DND-41 (cell line): ENCODE results near the gene LRP10.

Source experiments
- EZH2 ChIP-seq: IDR thresholded peaks from 3 replicates; pipeline ENCODE4 v1.6.1; 2012; ENCODE audit warnings: borderline replicate concordance, low read depth, mild to moderate bottlenecking, moderate library complexity, low read length, inconsistent platforms; ENCODE audit not compliant: severe bottlenecking
- TF ChIP-seq, protein P1 (sequence below): IDR thresholded peaks from 2 replicates; pipeline ENCODE4 v1.5.1; 2012; ENCODE audit warnings: borderline replicate concordance, low read length, moderate library complexity, mild to moderate bottlenecking; ENCODE audit not compliant: poor library complexity, severe bottlenecking; ENCODE audit errors: extremely low read depth

DNA sequence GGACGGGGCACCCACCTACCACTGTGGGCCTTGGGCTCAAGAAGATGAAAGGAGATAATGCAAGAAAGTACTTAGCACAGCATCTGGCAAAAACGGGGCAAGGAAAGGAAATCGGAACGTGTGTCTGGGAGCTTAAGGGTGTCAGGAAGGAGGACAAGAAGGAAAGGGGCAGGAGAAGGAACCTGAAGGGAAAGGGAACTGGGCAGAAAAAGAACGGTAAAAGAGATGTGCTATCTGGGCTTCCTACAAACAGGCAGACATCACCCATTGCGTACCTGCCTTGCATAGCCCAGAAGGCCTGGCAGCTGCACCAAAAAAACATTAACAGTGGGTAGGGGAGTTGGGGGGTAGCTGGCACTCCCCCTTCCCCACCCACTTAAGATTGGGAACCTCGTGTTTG is 10.5 kb downstream of the LRP10 start:
- TF ChIP-seq, protein P1, sequence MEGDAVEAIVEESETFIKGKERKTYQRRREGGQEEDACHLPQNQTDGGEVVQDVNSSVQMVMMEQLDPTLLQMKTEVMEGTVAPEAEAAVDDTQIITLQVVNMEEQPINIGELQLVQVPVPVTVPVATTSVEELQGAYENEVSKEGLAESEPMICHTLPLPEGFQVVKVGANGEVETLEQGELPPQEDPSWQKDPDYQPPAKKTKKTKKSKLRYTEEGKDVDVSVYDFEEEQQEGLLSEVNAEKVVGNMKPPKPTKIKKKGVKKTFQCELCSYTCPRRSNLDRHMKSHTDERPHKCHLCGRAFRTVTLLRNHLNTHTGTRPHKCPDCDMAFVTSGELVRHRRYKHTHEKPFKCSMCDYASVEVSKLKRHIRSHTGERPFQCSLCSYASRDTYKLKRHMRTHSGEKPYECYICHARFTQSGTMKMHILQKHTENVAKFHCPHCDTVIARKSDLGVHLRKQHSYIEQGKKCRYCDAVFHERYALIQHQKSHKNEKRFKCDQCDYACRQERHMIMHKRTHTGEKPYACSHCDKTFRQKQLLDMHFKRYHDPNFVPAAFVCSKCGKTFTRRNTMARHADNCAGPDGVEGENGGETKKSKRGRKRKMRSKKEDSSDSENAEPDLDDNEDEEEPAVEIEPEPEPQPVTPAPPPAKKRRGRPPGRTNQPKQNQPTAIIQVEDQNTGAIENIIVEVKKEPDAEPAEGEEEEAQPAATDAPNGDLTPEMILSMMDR = no peak
- no peak for TF ChIP-seq EZH2
